Mucosa of descending colon (tissue), 3 donors: ENCODE data around the gene KCNK16. TPM values are rescaled to one million over a fixed set of nuclear protein-coding genes. Genes with fewer than 3 reads are reported as not detected.
A peak's percentile ranks its signal among the peaks of the same experiment; 100 is the strongest.

Source experiments
- ATAC-seq: fragments of 200-7000 bp; cut with Tn5 transposase; one replicate; pipeline ENCODE4 v1.9.1; 2020; ENCODE audit warnings: mild to moderate bottlenecking, moderate library complexity
- DNase-seq, 3 donors: peaks; one replicate each; pipeline ENCODE4 v3.0.0-alpha.2; 2020
- H3K36me3 ChIP-seq: fragments of 200-600 bp; one replicate; pipeline ENCODE4 v1.8.0; 2021; ENCODE audit warnings: low read depth, mild to moderate bottlenecking
- H3K4me1 ChIP-seq: fragments of 200-600 bp; one replicate; pipeline ENCODE4 v1.8.0; 2021; ENCODE audit warnings: low read depth, mild to moderate bottlenecking
- H3K4me3 ChIP-seq: fragments of 200-600 bp; one replicate; pipeline ENCODE4 v1.8.0; 2021; ENCODE audit warnings: mild to moderate bottlenecking
- H3K9me3 ChIP-seq: fragments of 200-600 bp; one replicate; pipeline ENCODE4 v1.8.0; 2021; ENCODE audit warnings: mild to moderate bottlenecking
- CTCF ChIP-seq: fragments of 200-600 bp; IDR thresholded peaks from one replicate; pipeline ENCODE4 v1.8.0; 2022; ENCODE audit warnings: antibody characterized with exemption, mild to moderate bottlenecking
- intact Hi-C, 2 donors: fragments of 100-400 bp; cut with DNase I in 1 of 2; cut with micrococcal nuclease in 1 of 2; formaldehyde crosslinking; loops; one replicate each; pipeline versions ENCODE4 v1.11.0 to v1.11.1; 2022; cut with DNase I, micrococcal nuclease
- total RNA-seq, 3 donors: library from RNA; stranded (reverse); fragmentation: NEBNext Ultra II Directional in 2 of 3; extraction: Animal tissue kit (Norgen Biotek cat#: 25700) in 2 of 3; gene quantifications; one replicate each; pipeline versions ENCODE4 v1.2.1 to v1.2.4, GENCODE V29; 2021 to 2023
- donor health status: DM: no; HTN: no; CAD: no; lungs with moderate emphysema.
- donor health status: DM: no; HTN: no; CAD: no.
- donor health status: DM: no; HTN: yes; CAD: no.

The KCNK16 gene
- total RNA-seq, 3 donors from 2014 or later: not detected

DNA sequence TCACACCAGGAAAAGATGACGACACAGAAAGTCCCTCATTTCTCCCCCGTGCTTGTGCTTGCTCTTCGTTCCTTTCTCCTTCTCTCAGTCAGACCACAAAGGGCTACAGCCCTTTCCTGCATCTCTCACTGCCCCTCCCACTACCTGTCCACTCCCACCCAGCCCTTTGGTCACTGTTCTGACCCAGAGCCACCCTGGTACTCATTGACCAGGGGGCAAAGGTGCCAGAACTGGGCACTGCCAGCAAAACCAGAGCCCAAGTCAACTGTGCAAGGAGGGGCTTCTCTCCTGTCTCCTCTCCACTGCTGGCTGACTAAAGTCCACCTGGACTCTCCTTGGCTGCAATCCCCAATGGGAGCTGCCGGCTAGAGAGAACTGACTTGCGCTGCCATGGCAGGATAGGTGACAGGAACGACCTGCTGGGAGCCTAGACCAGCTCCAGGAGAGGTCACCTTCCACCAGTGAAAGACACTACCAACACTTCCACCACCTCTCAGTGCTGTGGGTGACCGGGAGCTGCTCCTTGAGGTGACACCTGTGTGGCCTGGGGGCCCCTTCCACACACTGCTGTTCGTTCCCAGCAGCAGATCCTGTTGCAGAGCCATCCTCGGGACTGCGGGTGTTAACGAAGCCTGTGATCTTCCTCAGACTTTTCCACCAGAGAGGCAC lies 41.1 kb downstream of the KCNK16 start:
- H3K36me3 ChIP-seq: no peaks in the 10 kb centered on the region
- TF ChIP-seq CTCF: no peak
- H3K4me1 ChIP-seq: peaks cover 27% of the 10 kb centered on the region
- no peaks in the 10 kb centered on the region for H3K9me3 ChIP-seq
- no peak overlapping the region for H3K4me3 ChIP-seq
- ATAC-seq (peak; percentile 45), DNase-seq (peak; percentile 60 to 69 (median 61))
- intact Hi-C loops: no loop called here

DNA sequence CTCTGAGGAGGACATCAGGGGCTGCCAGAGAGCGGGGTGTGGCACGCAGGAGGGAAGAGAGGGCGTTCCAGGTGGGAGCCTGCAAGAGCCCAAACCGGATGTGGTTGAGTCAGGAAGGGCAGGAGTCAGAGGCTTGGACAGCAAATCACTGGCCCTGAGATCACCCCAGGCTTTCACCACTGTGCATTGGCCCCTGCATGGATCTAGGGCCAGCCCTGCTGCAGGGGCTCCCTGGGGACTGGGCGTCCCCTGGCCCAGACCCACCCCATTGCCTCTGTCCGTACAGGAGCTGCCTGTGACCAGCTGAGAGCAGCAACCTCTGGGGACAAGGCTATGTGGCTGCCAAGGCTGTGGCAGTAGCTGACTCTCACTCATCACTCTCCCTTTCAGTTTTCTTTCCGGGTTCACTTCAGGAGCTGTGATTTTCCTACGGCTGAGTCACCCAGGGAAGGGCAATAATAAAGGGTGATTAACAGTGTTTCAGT lies 42.2 kb downstream of the KCNK16 start:
- peaks cover 29% of the 10 kb centered on the region for H3K4me1 ChIP-seq
- DNase-seq (peak; percentile 73 to 84 (median 77)), ATAC-seq (peak; percentile 87)
- H3K4me3 ChIP-seq: no peak overlapping the region
- no peak for TF ChIP-seq CTCF
- H3K9me3 ChIP-seq: no peaks in the 10 kb centered on the region
- H3K36me3 ChIP-seq: no peaks in the 10 kb centered on the region
- intact Hi-C loops: no loop called here

DNA sequence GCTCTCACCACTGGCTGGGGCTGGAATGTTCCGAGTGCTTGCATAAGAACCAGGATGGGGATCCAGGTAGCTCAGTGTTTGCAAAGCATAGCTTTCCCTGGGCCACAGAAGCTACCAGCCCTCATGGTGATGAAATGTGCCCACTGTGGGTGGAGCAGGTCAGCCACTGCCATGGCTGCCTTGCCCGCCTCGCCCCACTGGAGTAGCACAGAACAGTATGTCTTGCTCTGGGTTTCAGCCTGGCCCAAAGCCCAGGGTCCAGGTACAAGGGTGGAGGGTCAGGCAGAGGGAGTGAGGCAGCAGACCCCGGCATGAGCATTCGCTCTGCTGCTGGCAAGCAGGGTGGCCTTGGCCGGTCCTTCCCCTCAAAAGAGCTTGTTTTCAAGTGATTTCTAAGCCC lies 43.0 kb downstream of the KCNK16 start:
- Histone ChIP-seq H3K9me3 (no peaks in the 10 kb centered on the region), H3K4me3 (no peak overlapping the region), H3K36me3 (no peaks in the 10 kb centered on the region), H3K4me1 (peaks cover 29% of the 10 kb centered on the region)
- ATAC-seq (peak; percentile 31), DNase-seq (peak in 2 of 3 donors; percentile 54 to 67)
- intact Hi-C loops: no loop called here
- TF ChIP-seq CTCF: no peak

- Histone ChIP-seq H3K4me3 (no peak overlapping the region), H3K9me3 (no peaks in the 10 kb centered on the region), H3K4me1 (peaks cover 25% of the 10 kb centered on the region), H3K36me3 (no peaks in the 10 kb centered on the region)
- DNase-seq: peak in 1 of 3 donors; percentile 62
- no peak for TF ChIP-seq CTCF
- intact Hi-C loops: no loop called here
- ATAC-seq: peak; percentile 45
These were observed 46.0 kb downstream of the KCNK16 start for GRCh38 chr6:39276379-39276995.

DNA sequence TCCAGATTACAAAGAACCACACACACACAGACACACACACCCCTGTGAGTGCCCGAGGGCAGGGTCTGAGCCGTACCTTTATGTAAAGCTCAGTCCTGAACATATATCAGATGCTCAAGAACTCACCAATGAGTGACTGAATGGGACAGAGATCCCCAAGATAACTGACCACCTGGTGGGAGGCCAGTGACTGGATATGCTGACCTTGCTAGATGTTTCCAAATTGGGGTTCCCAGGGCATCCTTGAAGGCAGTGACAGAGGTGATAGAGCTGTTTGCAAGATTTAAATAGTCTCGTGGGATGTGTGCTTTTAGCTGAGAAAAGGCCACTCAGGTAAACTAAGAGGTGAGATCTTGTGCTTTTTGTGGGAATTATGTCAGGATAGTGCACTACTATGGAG lies 47.6 kb downstream of the KCNK16 start:
- DNase-seq: no peak
- Histone ChIP-seq H3K9me3 (no peaks in the 10 kb centered on the region), H3K36me3 (no peaks in the 10 kb centered on the region), H3K4me1 (peaks cover 15% of the 10 kb centered on the region), H3K4me3 (no peak overlapping the region)
- intact Hi-C loops: no loop called here
- TF ChIP-seq CTCF: no peak
- no peak for ATAC-seq
